GM23338 (cell line): ENCODE results near the gene SCGN. TPM values are rescaled to one million over a fixed set of nuclear protein-coding genes. Genes with fewer than 3 reads are reported as not detected.

Experiments
- ATAC-seq: fragments of 200-7000 bp; cut with Tn5 transposase; 3 replicates; pipeline ENCODE4 v1.9.1; 2020
- DNase-seq: peaks from one replicate; pipeline ENCODE4 v3.0.0-alpha.2; 2015; ENCODE audit warnings: low spot score
- H2AFZ ChIP-seq: fragments of 200-600 bp; sonication (generic); 2 replicates; pipeline ENCODE4 v1.8.0; 2016; ENCODE audit warnings: antibody characterized with exemption, mild to moderate bottlenecking, moderate library complexity
- H3F3A ChIP-seq: fragments of 200-600 bp; sonication (generic); replicated peaks from 2 replicates; pipeline ENCODE4 v1.8.0; 2017; ENCODE audit warnings: antibody characterized with exemption, mixed run types, low read depth
- H3K27ac ChIP-seq: fragments of 200-600 bp; sonication (generic); 2 replicates; pipeline ENCODE4 v1.6.1; 2016; ENCODE audit warnings: low read depth
- H3K27me3 ChIP-seq: fragments of 200-600 bp; sonication (generic); 2 replicates; pipeline ENCODE4 v1.8.0; 2016; ENCODE audit warnings: mild to moderate bottlenecking, mixed run types, moderate library complexity; ENCODE audit not compliant: insufficient read depth
- H3K36me3 ChIP-seq: fragments of 200-600 bp; sonication (generic); 2 replicates; pipeline ENCODE4 v1.8.0; 2016; ENCODE audit warnings: mild to moderate bottlenecking; ENCODE audit not compliant: insufficient read depth
- H3K4me1 ChIP-seq: fragments of 200-600 bp; sonication (generic); 2 replicates; pipeline ENCODE4 v1.8.0; 2016; ENCODE audit warnings: mild to moderate bottlenecking, moderate library complexity; ENCODE audit not compliant: insufficient read depth
- H3K4me2 ChIP-seq: fragments of 200-600 bp; sonication (generic); 2 replicates; pipeline ENCODE4 v1.7.1; 2017; ENCODE audit warnings: mixed run types
- H3K4me3 ChIP-seq: fragments of 200-600 bp; sonication (generic); 2 replicates; pipeline ENCODE4 v1.6.1; 2016; ENCODE audit warnings: mixed run types
- H3K79me2 ChIP-seq: fragments of 200-600 bp; sonication (generic); replicated peaks from 2 replicates; pipeline ENCODE4 v1.8.0; 2017; ENCODE audit warnings: mild to moderate bottlenecking; ENCODE audit not compliant: insufficient read depth
- H3K9me2 ChIP-seq: fragments of 200-600 bp; sonication (generic); 2 replicates; pipeline ENCODE4 v1.8.0; 2017; ENCODE audit not compliant: insufficient read depth
- H4K20me1 ChIP-seq: fragments of 200-600 bp; sonication (generic); replicated peaks from 2 replicates; pipeline ENCODE4 v1.8.0; 2017; ENCODE audit warnings: mild to moderate bottlenecking; ENCODE audit not compliant: insufficient read depth
- H3K27ac Mint-ChIP-seq: 2 replicates; pipeline ENCODE4 v1.8.0; 2020; ENCODE audit warnings: inconsistent platforms, mild to moderate bottlenecking, moderate library complexity, mixed read lengths
- H3K27me3 Mint-ChIP-seq: 3 replicates; pipeline ENCODE4 v1.8.0; 2022; ENCODE audit warnings: low read depth, mild to moderate bottlenecking, moderate library complexity, mixed read lengths, inconsistent platforms; ENCODE audit not compliant: insufficient read depth, poor library complexity
- H3K36me3 Mint-ChIP-seq: 3 replicates; pipeline ENCODE4 v1.8.0; 2021; ENCODE audit warnings: low read depth, mild to moderate bottlenecking, inconsistent platforms, moderate library complexity, mixed read lengths
- H3K4me1 Mint-ChIP-seq: 3 replicates; pipeline ENCODE4 v1.8.0; 2020; ENCODE audit warnings: mild to moderate bottlenecking, inconsistent platforms, mixed read lengths
- H3K4me3 Mint-ChIP-seq: 3 replicates; pipeline ENCODE4 v1.8.0; 2021; ENCODE audit warnings: moderate library complexity, mild to moderate bottlenecking, inconsistent platforms, mixed read lengths
- H3K9me3 Mint-ChIP-seq: 3 replicates; pipeline ENCODE4 v1.8.0; 2020; ENCODE audit warnings: moderate library complexity, mild to moderate bottlenecking, inconsistent platforms, mixed read lengths
- CREB1 ChIP-seq: fragments of 250-450 bp; sonication (Bioruptor Pico); IDR thresholded peaks from 2 replicates; pipeline ENCODE4 v1.5.0; 2020; ENCODE audit warnings: low read depth, mild to moderate bottlenecking, moderate library complexity
- CTCF ChIP-seq, 2 experiments: fragments of 200-600 bp in 1 of 2; sonication (generic) in 1 of 2; conservative IDR thresholded peaks; 2 replicates each; pipeline versions ENCODE4 v1.5.1 to v1.6.1; 2016 to 2017; ENCODE audit warnings: antibody characterized with exemption in 2 of 2, low read depth in 2 of 2, mild to moderate bottlenecking in 2 of 2, moderate library complexity in 1 of 2
- ETS1 ChIP-seq: IDR thresholded peaks from 2 replicates; pipeline ENCODE4 v1.6.1; 2016; ENCODE audit warnings: antibody characterized with exemption
- EZH2 ChIP-seq: fragments of 200-600 bp; sonication (generic); IDR thresholded peaks from one replicate; pipeline ENCODE4 v1.8.0; 2017; ENCODE audit warnings: antibody characterized with exemption, mild to moderate bottlenecking, low read depth; ENCODE audit not compliant: unreplicated experiment
- EZH2phosphoT487 ChIP-seq: fragments of 200-600 bp; sonication (generic); IDR thresholded peaks from one replicate; pipeline ENCODE4 v1.8.1; 2018; ENCODE audit warnings: antibody characterized with exemption; ENCODE audit not compliant: unreplicated experiment
- JUNB ChIP-seq: IDR thresholded peaks from one replicate; pipeline ENCODE4 v1.6.1; 2016; ENCODE audit warnings: antibody characterized with exemption; ENCODE audit not compliant: unreplicated experiment
- NANOG ChIP-seq: IDR thresholded peaks from 2 replicates; pipeline ENCODE4 v1.6.1; 2016; ENCODE audit warnings: antibody characterized with exemption, borderline replicate concordance
- POLR2AphosphoS5 ChIP-seq: IDR thresholded peaks from 2 replicates; pipeline ENCODE4 v1.6.1; 2016; ENCODE audit warnings: antibody characterized with exemption, low read depth
- REST ChIP-seq: IDR thresholded peaks from one replicate; pipeline ENCODE4 v1.6.1; 2018; ENCODE audit warnings: antibody characterized with exemption; ENCODE audit not compliant: unreplicated experiment
- STAT1 ChIP-seq: IDR thresholded peaks from one replicate; pipeline ENCODE4 v1.6.1; 2016; ENCODE audit warnings: antibody characterized with exemption; ENCODE audit not compliant: unreplicated experiment
- ZNF114 ChIP-seq: fragments of 250-450 bp; sonication (Bioruptor Pico); IDR thresholded peaks from 2 replicates; pipeline ENCODE4 v1.5.0; 2020; ENCODE audit warnings: mild to moderate bottlenecking, moderate library complexity
- ZNF331 ChIP-seq: fragments of 250-450 bp; sonication (Bioruptor Pico); IDR thresholded peaks from 2 replicates; pipeline ENCODE4 v1.5.0; 2020; ENCODE audit warnings: low read depth, mild to moderate bottlenecking, moderate library complexity
- polyA plus RNA-seq: library from polyadenylated mRNA; unstranded; fragments of >200 nt; fragmentation: Nextera tagmentation; extraction: Ambion mirVana; gene quantifications from 2 replicates; pipeline ENCODE4 v1.2.1, GENCODE V29; 2016
- total RNA-seq: library from RNA; depleted of rRNA; stranded (reverse); fragments of >200 nt; shearing (Covaris generic); gene quantifications from 2 replicates; pipeline ENCODE4 v1.2.3, GENCODE V29; 2014

SCGN gene
- total and polyA plus RNA-seq, 2 experiments from 2014 or later = not detected

GRCh38 chr6:25671652-25672051 is 19.6 kb downstream of the SCGN start:
- Mint-ChIP-seq H3K36me3 (no peaks in the 10 kb centered on the region), H3K9me3 (no peaks in the 10 kb centered on the region), H3K27me3 (peaks cover 7% of the 10 kb centered on the region), H3K4me1 (no peaks in the 10 kb centered on the region), H3K27ac (no peak overlapping the region), H3K4me3 (no peak overlapping the region)
- no peaks in the 10 kb centered on the region; the same call in 1 of the 2 replicates for H3K9me2 ChIP-seq
- H4K20me1 ChIP-seq = no peaks in the 10 kb centered on the region
- DNase-seq (no peak), ATAC-seq (no peak)
- no peak overlapping the region for H3K4me2 ChIP-seq
- no peak overlapping the region for H2AFZ ChIP-seq
- no peaks in the 10 kb centered on the region for H3F3A ChIP-seq
- H3K4me1 ChIP-seq = no peaks in the 10 kb centered on the region
- no peaks in the 10 kb centered on the region for H3K36me3 ChIP-seq
- no peaks in the 10 kb centered on the region for H3K79me2 ChIP-seq
- TF ChIP-seq ZNF114 (CRISPR knock-in tag) (no peak), STAT1 (no peak), POLR2AphosphoS5 (no peak), EZH2phosphoT487 (no peak), NANOG (no peak), CREB1 (CRISPR knock-in tag) (no peak), EZH2 (no peak), REST (no peak), JUNB (no peak)
- no peak overlapping the region for H3K4me3 ChIP-seq
- H3K27ac ChIP-seq = no peak overlapping the region
- no peaks in the 10 kb centered on the region for H3K27me3 ChIP-seq

- Histone ChIP-seq H3K36me3 (no peaks in the 10 kb centered on the region), H2AFZ (no peak overlapping the region), H3K27ac (no peak overlapping the region), H3K9me2 (no peaks in the 10 kb centered on the region; the same call in 1 of the 2 replicates), H3K4me2 (no peak overlapping the region), H3K79me2 (no peaks in the 10 kb centered on the region), H3K4me1 (no peaks in the 10 kb centered on the region), H3F3A (no peaks in the 10 kb centered on the region), H4K20me1 (no peaks in the 10 kb centered on the region), H3K4me3 (no peak overlapping the region), H3K27me3 (no peaks in the 10 kb centered on the region)
- Mint-ChIP-seq H3K36me3 (no peaks in the 10 kb centered on the region), H3K4me3 (no peak overlapping the region), H3K4me1 (no peaks in the 10 kb centered on the region), H3K27me3 (peaks cover 3% of the 10 kb centered on the region), H3K27ac (no peak overlapping the region), H3K9me3 (no peaks in the 10 kb centered on the region)
- DNase-seq (no peak), ATAC-seq (no peak)
- no peak for TF ChIP-seq REST
- no peak for TF ChIP-seq ZNF331 (CRISPR knock-in tag)
- TF ChIP-seq ETS1 = no peak
- TF ChIP-seq EZH2 = no peak
- no peak for TF ChIP-seq POLR2AphosphoS5
- no peak for TF ChIP-seq ZNF114 (CRISPR knock-in tag)
- no peak for TF ChIP-seq CREB1 (CRISPR knock-in tag)
- TF ChIP-seq JUNB = no peak
- TF ChIP-seq STAT1 = no peak
- TF ChIP-seq CTCF (conservative IDR thresholded peaks at IDR 0.05; ENCODE audit: low read depth in 2 of 2) = no peak
These were observed 23.2 kb downstream of the SCGN start for GRCh38 chr6:25675167-25675566.
